Left kidney (tissue), 2 donors: Measurements from ENCODE around the gene TUBB. TPM values are rescaled to one million over a fixed set of nuclear protein-coding genes. Genes with fewer than 3 reads are reported as not detected.

Experiments used
- DNase-seq: peaks from one replicate; pipeline ENCODE4 v3.0.0-alpha.2; 2013
- polyA plus RNA-seq: library from polyadenylated mRNA; unstranded; fragments of 120-200 nt; gene quantifications from one replicate; pipeline ENCODE4 v1.2.1, GENCODE V29; 2013; ENCODE audit not compliant: insufficient read length

The TUBB gene
- polyA plus RNA-seq, 1 donor: 1,353 TPM

- peak; percentile 52 for DNase-seq
These were observed 33.9 kb upstream of the TUBB start, which contains the start of gene PPP1R18 for GRCh38 chr6:30686009-30686907. Gene PPP1R18, minus strand, starts transcription at chr6:30686645. Its CDS starts 627 bp downstream, at chr6:30686018.

GRCh38 chr6:30686908-30687658 is 33.1 kb upstream of the TUBB start:
- DNase-seq: peak; percentile 90

- DNase-seq: peak; percentile 42
These were observed 32.3 kb upstream of the TUBB start for GRCh38 chr6:30687659-30688431.

- DNase-seq: no peak
These were observed 31.6 kb upstream of the TUBB start for GRCh38 chr6:30688569-30688968.

- no peak for DNase-seq
These were observed 30.9 kb upstream of the TUBB start for GRCh38 chr6:30689022-30689865.

- DNase-seq: no peak
These were observed 30.2 kb upstream of the TUBB start for GRCh38 chr6:30689985-30690384.

GRCh38 chr6:30690403-30691207 is 29.5 kb upstream of the TUBB start, which contains the start of gene NRM:
Gene NRM, minus strand, starts transcription at chr6:30690984. Its CDS starts 10 bp downstream, at chr6:30690974.
- peak; percentile 87 for DNase-seq

GRCh38 chr6:30691208-30691847 is 28.8 kb upstream of the TUBB start:
- no peak for DNase-seq

GRCh38 chr6:30696432-30696831 is 23.7 kb upstream of the TUBB start:
- DNase-seq: no peak

GRCh38 chr6:30700340-30700739 is 19.8 kb upstream of the TUBB start:
- DNase-seq: no peak

- no peak for DNase-seq
These were observed 17.1 kb upstream of the TUBB start for GRCh38 chr6:30703011-30703410.

- no peak for DNase-seq
These were observed 16.3 kb upstream of the TUBB start for GRCh38 chr6:30703821-30704220.

- DNase-seq: no peak
These were observed 14.5 kb upstream of the TUBB start for GRCh38 chr6:30705620-30706019.

- no peak for DNase-seq
These were observed 12.8 kb upstream of the TUBB start for GRCh38 chr6:30707281-30707850.

- DNase-seq: no peak
These were observed 10.9 kb upstream of the TUBB start for GRCh38 chr6:30709101-30709868.

GRCh38 chr6:30711758-30712380 is 8.3 kb upstream of the TUBB start:
- no peak for DNase-seq

- no peak for DNase-seq
These were observed 7.7 kb upstream of the TUBB start for GRCh38 chr6:30712441-30712945.

- no peak for DNase-seq
These were observed 5.9 kb upstream of the TUBB start for GRCh38 chr6:30714263-30714662.
